Hematopoietic multipotent progenitor cell treated with erythropoietin and hydrocortisone succinate and interleukin-3 and kit ligand, for 15 days (in vitro differentiated cells): ENCODE measurements around the gene EHBP1L1.

ENCODE experiments used
- DNase-seq: peaks from one replicate; pipeline ENCODE4 v3.0.0-alpha.2; 2015; ENCODE audit warnings: low spot score

EHBP1L1 gene

DNA sequence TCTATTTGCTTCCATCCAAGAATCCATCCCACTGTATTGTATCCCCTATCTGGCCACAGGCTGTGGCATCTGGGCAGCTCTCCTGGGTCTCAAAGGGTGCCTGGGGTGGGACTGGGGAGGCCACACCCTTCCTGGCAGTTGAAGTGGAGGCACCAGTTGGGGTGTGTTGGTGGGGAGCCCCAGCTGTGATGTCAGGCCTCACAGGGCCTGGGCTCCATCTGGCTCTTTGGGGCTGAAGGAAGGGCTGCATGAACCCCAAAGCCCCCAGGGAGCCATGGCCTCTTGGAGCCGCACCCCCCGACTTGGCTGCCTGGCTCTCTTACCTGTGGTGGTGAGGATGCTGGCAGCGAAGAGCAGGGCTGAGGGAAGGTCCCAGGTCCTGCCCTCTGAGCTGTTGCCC, 19.3 kb downstream of the EHBP1L1 start:
- DNase-seq = peak; percentile 36

GRCh38 chr11:65595543-65596281, 19.9 kb downstream of the EHBP1L1 start, which contains the start of gene KCNK7:
KCNK7 (minus strand) TSS chr11:65595800; CDS start chr11:65595772, 28 bp downstream.
- DNase-seq = peak; percentile 40

DNA sequence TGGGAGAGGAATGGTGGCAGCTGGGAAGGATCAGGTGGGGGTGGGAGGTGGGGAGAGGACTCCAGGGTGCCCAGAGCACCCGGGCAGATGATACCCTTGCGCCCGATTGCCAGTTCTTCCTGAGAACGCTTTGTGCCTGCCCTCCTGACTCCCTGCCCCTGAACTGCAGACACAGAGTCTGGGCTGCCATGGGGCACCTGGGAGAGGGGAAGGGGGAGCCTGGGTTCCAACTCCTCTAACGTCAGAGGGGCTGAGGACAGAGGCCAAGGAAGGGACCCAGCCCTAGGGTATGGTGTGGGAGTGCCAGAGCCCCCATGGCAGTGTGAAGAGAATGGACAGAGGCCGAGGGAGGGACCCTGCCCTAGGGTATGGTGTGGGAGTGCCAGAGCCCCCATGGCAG, 20.7 kb downstream of the EHBP1L1 start:
- DNase-seq = no peak

GRCh38 chr11:65598258-65598699, 22.4 kb downstream of the EHBP1L1 start:
- no peak for DNase-seq

GRCh38 chr11:65599216-65599954, 23.5 kb downstream of the EHBP1L1 start:
- no peak for DNase-seq

GRCh38 chr11:65599955-65600246, 24.0 kb downstream of the EHBP1L1 start:
- DNase-seq = no peak

DNA sequence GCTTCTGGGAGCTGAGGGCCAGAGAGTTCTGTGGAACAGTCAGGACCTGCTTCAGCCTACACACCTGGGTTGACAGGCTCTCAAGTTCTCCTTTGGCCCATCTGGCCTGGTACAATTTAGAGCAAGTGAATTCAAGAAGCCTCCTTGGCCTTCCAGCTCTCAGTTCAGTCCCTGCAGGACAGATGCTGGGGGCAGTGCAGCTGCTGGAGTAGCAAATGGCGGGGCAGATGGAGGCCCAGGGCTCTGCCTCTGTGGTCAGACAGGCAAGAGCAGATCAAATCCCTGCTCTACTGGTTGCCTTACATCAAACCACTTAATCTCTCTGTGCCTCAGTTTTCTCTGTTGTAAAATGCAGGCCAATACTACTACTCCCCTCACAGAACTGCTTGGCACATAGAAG, 28.4 kb downstream of the EHBP1L1 start:
- no peak for DNase-seq

GRCh38 chr11:65606876-65607613, 31.2 kb downstream of the EHBP1L1 start:
- DNase-seq = peak; percentile 37

- DNase-seq = no peak
These were observed 32.0 kb downstream of the EHBP1L1 start for GRCh38 chr11:65607614-65608426.

DNA sequence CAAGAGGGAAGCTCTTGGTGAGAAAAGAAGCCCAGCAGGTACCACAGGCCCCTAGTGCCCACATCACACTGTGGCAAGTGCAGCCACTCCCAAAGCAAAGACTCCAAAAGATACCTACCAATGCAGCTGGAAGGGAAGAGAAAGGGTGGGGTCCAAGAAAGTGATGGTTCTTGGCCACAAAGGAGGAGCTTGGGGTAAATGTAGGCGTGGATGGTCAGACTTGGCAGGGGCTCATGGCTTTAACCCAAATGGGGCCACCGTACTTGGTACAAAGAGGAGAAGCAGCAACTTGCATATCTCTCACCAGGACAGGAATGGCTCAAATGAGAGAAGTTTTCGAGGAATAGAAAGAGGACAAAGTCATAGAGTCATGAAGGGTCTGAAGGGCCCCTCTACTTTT, 33.4 kb downstream of the EHBP1L1 start:
- DNase-seq = peak; percentile 54

DNA sequence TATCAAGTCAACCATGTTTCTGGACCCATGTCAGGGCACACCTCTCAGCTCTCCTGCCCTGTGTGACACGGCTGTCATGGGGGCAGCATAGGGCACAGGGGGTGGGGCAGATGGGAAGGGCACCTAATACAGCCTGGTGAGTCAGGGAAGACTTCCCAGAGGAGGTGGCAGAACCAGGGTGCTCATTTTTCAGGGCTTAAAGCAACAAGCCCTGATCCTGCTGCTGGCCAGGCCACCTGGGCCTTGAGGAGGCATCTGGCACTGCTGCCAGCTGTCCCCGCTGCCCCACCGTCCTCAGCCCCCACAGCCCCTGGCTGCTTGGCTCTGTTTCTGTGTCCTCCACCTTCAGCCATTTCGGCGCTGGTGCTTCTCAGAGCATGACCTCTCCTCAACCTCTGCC, 33.8 kb downstream of the EHBP1L1 start:
- DNase-seq = peak; percentile 66

DNA sequence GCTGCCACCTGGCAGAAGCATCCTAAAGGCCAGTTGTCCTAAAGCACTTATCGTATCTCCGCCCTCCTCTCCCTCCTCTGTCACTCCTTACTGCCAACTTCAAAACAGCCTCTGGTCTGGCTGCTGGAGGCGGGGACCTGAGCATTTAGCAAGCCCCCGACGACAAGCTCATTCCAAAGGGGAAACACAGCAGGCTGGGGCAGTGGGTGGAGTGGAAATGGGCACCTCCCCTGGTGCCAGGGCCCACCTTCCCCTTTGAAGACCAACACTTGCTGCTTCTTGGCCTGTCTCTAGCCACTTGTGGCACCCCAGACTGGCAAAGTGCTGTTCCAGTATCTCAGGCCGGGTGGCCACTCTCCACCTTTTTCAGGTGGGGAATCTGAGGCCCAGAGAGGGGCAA, 34.6 kb downstream of the EHBP1L1 start:
- DNase-seq = no peak

DNA sequence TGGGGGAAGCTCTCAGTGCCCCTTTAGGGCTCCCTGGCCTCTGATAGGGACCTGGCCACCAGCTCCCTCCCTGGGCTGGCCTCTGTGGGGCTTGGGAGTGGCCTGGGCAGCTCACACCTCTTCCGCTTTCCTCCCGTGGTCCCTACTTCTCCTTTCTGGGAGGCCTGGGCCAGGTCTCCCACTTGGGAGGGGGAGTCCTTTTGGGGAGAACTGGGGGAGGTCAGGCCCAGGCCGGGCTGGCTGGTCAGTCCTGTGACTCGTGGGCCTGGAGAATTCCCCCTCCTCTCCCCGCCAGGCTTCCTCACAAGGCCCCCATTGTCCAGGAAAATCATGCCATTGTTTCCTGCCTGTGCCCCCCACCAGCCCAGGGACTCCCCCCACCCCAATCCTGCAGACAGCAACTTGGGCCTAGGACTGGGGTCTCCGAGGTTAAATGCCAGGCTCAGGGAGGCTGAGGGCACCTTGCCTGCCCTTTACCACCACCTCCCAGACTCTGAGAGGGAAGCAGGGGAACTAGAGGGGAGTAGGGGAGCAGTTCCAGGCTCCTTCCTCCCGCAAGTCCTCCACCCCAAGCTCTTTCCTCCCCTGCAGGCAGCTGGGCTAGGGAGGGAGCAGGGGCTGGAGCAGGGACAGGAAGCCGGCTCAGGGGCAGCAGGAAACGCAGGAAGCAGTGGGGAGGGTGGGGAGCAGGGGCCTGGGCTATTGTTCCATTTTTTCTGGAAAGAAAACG, 35.3 kb downstream of the EHBP1L1 start:
- DNase-seq = no peak

DNA sequence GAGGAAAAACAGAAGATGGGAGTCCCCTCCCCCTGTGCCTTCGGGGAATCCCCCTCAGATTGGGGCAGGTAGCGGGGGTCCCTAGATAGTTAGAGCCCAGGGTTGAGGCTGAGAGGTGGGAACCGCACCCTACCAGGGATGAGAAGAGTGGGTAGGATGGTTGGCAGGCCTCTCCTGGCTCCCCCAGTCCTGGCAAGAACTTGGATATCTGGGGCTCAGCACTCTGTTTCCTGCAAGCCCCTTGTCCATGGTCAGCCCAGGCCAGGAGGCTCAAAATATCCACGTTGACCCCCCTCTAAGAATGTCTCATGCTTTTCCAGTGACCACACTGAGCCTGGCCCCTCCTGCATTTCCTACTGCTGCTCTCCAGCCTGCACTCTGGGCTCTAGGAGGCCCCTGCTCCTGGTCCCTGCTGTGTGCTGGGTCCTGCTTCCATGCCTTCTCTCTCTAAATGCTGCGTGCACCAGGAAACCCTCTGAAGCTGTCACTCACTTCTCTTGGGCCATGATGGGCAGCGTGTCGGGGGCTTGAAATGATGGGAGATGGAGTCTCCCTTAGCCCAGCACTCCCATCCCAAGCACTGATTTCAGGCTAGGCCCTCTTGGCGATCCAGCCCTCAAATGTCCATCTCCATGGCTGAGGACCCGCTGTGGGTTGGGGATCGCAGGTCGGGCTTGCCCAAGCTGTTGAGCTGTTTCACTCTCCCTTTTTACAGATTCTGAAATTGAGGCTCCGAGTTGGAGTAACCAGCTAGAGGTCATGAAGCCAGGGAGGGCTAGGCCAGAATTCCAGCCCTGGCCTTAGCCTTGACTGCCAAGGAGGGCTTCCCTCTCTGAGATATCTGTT, 36.1 kb downstream of the EHBP1L1 start:
- DNase-seq = no peak

- DNase-seq = no peak
These were observed 36.8 kb downstream of the EHBP1L1 start for GRCh38 chr11:65612691-65613090.

DNA sequence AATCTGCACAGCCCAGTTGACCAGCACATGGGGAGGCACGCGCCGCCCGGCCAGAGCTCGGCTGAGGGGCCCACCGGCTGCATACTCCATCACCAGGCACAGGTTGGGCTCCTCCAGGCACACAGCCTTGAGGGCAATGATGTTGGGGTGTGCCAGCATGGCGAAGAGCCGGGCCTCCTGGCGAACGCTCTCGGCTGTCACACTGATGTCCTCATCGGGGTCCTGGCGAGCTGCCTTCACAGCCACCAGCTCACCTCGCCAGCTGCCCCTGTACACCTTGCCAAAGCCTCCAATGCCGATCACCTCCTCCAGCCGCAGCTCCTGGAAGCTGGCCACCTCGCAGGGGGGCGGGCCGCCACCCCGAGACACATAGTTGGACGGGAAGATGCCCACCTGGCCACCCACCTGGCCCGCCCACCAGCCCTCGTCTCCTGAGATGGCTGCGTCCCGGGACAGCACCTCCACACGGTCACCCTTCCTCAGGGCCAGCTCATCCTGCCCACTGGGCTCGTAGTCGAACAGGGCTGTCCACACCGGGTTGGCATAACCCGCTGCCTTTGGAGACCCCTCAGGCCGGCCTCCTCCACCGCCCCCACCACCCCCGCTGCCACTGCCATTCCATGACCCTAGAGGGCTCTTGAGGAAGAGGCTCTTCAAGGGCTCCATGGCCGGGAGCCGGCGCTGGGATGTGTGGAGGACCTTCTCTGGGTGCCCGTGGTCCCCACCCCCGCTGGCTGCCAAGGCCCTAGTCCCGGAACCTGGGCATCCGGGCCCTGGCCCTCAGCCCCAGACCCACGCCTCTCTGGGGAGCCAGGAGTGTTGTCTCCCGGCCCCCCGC, 37.5 kb downstream of the EHBP1L1 start:
- no peak for DNase-seq

- DNase-seq = peak; percentile 100
These were observed 39.5 kb downstream of the EHBP1L1 start, which contains the start of gene PCNX3 for GRCh38 chr11:65615229-65615949. PCNX3 (plus strand) TSS chr11:65615776; CDS start chr11:65616312, 536 bp downstream.

DNA sequence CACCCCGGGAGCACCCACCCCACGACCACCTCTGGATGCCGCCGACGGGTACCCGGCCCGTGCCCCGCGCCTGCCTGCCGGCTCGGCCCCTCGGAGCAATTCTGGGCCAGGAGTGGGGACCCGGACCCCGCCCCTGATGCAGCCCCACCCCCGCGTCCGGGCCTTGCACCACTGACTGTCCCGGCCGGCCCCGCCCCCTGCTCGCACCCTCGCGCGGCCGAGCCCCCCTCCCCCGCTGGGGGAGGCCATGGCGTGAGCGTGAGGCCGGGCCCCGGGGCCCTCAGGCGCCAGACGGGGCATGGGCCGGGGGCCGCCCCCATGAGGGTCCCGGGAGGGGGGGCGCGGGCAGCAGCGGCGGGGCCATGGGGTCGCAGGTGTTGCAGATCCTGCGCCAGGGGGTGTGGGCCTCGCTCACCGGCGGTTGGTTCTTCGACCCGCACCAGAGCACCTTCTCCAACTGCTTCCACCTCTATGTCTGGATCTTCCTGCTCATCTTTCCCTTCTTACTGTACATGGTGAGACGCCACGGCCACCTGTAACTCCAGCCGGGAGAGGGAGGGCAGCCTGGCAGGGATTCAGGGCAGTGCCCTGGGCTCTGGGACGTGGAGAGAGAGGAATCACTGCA, 40.2 kb downstream of the EHBP1L1 start:
- no peak for DNase-seq
